PC-9 (cell line): ENCODE measurements around the gene KMT2D. TPM values are rescaled to one million over a fixed set of nuclear protein-coding genes. Genes with fewer than 3 reads are reported as not detected.

Experiments
- BruUV-seq: library from RNA; stranded (reverse); fragments of 400-500 nt; replicated peaks from 2 replicates; lab custom pipeline; 2021; lab: Mats Ljungman, UMichigan
- CTCF ChIA-PET: fragments of 300-600 bp; sonication (Branson Sonifier 250); formaldehyde crosslinking; loops from one replicate; lab custom pipeline; 2022; ENCODE audit warnings: antibody characterized with exemption; lab: Charles Lee
- POLR2A ChIA-PET: fragments of 300-600 bp; sonication (Branson Sonifier 250); formaldehyde crosslinking; loops from one replicate; lab custom pipeline; 2022; ENCODE audit warnings: antibody characterized with exemption; ENCODE audit not compliant: unreplicated experiment; lab: Charles Lee
- DNase-seq, 2 experiments: peaks; one replicate each; pipeline versions ENCODE4 v3.0.0 to v3.0.0-alpha.2; 2015 to 2022; ENCODE audit warnings: mixed read lengths in 1 of 2
- H2AFZ ChIP-seq: fragments of 200-600 bp; sonication (generic); 2 replicates; pipeline ENCODE4 v1.8.1; 2017; ENCODE audit warnings: antibody characterized with exemption
- H3F3A ChIP-seq: fragments of 200-600 bp; sonication (generic); 2 replicates; pipeline ENCODE4 v1.8.1; 2017; ENCODE audit warnings: antibody characterized with exemption, mild to moderate bottlenecking, low read depth; ENCODE audit not compliant: insufficient read depth
- H3K27ac ChIP-seq: fragments of 200-600 bp; sonication (generic); 2 replicates; pipeline ENCODE4 v1.6.1; 2016; ENCODE audit warnings: mixed run types
- H3K27me3 ChIP-seq: fragments of 200-600 bp; sonication (generic); 2 replicates; pipeline ENCODE4 v1.6.1; 2016; ENCODE audit warnings: low read depth, mixed run types; ENCODE audit not compliant: insufficient read depth
- H3K36me3 ChIP-seq: fragments of 200-600 bp; sonication (generic); 2 replicates; pipeline ENCODE4 v1.6.1; 2016; ENCODE audit warnings: low read depth, mixed run types
- H3K4me1 ChIP-seq: fragments of 200-600 bp; sonication (generic); replicated peaks from 2 replicates; pipeline ENCODE4 v1.6.1; 2016; ENCODE audit warnings: mixed run types; ENCODE audit not compliant: insufficient read depth
- H3K4me2 ChIP-seq: fragments of 200-600 bp; sonication (generic); 2 replicates; pipeline ENCODE4 v1.6.1; 2017; ENCODE audit warnings: mixed run types
- H3K4me3 ChIP-seq: fragments of 200-600 bp; sonication (generic); 2 replicates; pipeline ENCODE4 v1.6.1; 2016; ENCODE audit warnings: mixed run types
- H3K79me2 ChIP-seq: fragments of 200-600 bp; sonication (generic); 2 replicates; pipeline ENCODE4 v1.6.1; 2017; ENCODE audit warnings: low read depth, mixed run types
- H3K9me2 ChIP-seq: fragments of 200-600 bp; sonication (generic); 2 replicates; pipeline ENCODE4 v1.8.1; 2017; ENCODE audit warnings: mild to moderate bottlenecking; ENCODE audit not compliant: insufficient read depth
- H3K9me3 ChIP-seq: fragments of 200-600 bp; sonication (generic); 2 replicates; pipeline ENCODE4 v1.8.1; 2016; ENCODE audit warnings: low read depth; ENCODE audit not compliant: insufficient read depth
- H4K20me1 ChIP-seq: fragments of 200-600 bp; sonication (generic); 2 replicates; pipeline ENCODE4 v1.8.1; 2017; ENCODE audit not compliant: insufficient read depth
- EZH2 ChIP-seq: fragments of 200-600 bp; sonication (generic); IDR thresholded peaks from 2 replicates; pipeline ENCODE4 v1.8.0; 2017; ENCODE audit warnings: antibody characterized with exemption, low read depth
- intact Hi-C: fragments of 100-400 bp; cut with micrococcal nuclease; formaldehyde crosslinking; loops from one replicate; pipeline ENCODE4 v1.10.0; 2022; ENCODE audit not compliant: unreplicated experiment
- total RNA-seq: library from RNA; stranded (reverse); gene quantifications from 2 replicates; pipeline ENCODE4 v1.2.3, GENCODE V29; 2021
- TF ChIP-seq, protein P1 (sequence below): fragments of 200-600 bp; sonication (generic); conservative IDR thresholded peaks from 2 replicates; pipeline ENCODE4 v1.6.1; 2017; ENCODE audit warnings: mixed run types, antibody characterized with exemption, mild to moderate bottlenecking, moderate library complexity

KMT2D gene
- total RNA-seq, 1 experiment from 2014 or later = 94.0 TPM

DNA sequence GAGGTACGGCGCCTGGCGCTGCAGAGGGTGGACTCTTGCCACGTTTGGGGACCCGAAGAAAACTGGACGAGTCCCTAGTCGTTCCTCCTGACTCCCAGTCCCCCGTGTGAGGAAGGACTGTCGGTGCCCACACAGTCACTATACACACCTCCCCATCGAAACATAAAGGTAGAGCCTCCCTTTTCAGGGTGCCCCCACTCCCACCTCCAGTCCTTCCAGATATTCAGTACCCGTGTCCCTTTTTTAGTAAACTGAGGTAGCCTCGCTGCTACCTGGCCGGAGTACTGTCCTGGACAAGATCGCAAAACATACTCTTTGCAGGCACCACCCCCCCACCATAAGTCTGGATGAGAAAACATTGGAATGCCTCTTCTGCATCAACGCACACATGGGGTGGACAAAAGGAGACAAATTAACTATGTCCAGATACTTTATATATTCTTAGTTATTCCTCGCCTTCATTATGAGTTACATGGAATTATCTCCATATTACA, 610 bp upstream of the KMT2D start:
- ChIA-PET POLR2A (no interaction called here), CTCF (no interaction called here)
- no peaks in the 10 kb centered on the region for H3K27me3 ChIP-seq
- H3K9me3 ChIP-seq = no peaks in the 10 kb centered on the region
- DNase-seq = no peak
- H3K36me3 ChIP-seq = no peaks in the 10 kb centered on the region
- H3F3A ChIP-seq = no peaks in the 10 kb centered on the region; the same call in 1 of the 2 replicates
- H3K9me2 ChIP-seq = no peaks in the 10 kb centered on the region
- intact Hi-C loops = loop anchor here (5.0 to 10.0 kb wide), 2 partner anchors 204 to 281 kb away; partner anchors contain the start of gene TUBA1C
- no peak for TF ChIP-seq EZH2
- TF ChIP-seq, protein P1, sequence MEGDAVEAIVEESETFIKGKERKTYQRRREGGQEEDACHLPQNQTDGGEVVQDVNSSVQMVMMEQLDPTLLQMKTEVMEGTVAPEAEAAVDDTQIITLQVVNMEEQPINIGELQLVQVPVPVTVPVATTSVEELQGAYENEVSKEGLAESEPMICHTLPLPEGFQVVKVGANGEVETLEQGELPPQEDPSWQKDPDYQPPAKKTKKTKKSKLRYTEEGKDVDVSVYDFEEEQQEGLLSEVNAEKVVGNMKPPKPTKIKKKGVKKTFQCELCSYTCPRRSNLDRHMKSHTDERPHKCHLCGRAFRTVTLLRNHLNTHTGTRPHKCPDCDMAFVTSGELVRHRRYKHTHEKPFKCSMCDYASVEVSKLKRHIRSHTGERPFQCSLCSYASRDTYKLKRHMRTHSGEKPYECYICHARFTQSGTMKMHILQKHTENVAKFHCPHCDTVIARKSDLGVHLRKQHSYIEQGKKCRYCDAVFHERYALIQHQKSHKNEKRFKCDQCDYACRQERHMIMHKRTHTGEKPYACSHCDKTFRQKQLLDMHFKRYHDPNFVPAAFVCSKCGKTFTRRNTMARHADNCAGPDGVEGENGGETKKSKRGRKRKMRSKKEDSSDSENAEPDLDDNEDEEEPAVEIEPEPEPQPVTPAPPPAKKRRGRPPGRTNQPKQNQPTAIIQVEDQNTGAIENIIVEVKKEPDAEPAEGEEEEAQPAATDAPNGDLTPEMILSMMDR = no peak
- peak overlapping the region; percentile 90 for H2AFZ ChIP-seq
- H3K27ac ChIP-seq = no peak overlapping the region
- peaks cover 29% of the 10 kb centered on the region for H4K20me1 ChIP-seq
- H3K4me2 ChIP-seq = peak overlapping the region; percentile 100
- H3K4me3 ChIP-seq = peak overlapping the region; percentile 87
- H3K4me1 ChIP-seq = peaks cover 32% of the 10 kb centered on the region
- peaks cover 49% of the 10 kb centered on the region for H3K79me2 ChIP-seq
- BruUV-seq = TSS peak; percentile 74

DNA sequence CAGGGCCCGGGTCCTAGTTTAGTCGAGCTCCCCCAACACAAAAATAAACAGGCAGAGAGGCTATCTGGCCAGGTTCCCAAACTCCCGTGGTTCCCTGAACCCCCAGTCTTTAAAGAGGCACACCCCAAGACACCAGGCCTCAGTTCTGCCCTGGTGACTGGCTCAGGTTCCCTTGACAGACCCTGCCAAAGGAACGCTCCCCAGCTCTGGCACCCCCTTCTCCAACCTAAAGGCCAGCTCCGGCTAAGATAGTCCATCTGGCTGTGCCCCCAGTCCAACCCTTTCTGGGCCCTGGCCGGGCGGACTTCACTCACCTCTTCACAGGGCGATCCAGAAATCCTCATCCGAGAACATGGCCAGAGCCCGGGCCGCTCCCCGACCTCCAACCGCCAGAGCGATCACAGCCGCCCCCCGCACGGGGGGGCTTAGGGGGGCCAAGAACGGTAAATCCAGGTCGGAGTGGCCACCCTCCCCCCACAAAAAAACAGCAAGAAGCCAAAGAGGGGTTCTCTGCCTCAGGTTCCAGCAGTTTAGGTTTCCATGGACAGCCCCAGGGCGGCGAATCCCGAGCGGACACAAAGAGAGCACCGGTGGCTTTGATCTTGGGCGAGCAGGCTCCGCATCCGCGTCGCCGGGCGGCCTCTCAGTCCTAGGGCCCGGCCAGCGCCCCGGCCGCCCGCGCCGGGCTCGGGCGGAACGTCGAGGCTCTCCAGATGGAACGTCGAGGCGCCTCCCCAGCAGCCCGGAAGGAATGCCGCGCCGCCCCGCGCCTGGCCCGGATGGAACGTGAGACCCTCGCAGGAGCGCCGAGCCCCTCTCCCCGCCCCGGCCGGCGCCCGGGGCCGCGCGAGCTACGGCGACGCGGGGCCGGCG, 1.1 kb downstream of the KMT2D start:
- peaks cover 6% of the 10 kb centered on the region; the same call in 1 of the 2 replicates for H3K36me3 ChIP-seq
- H3K27ac ChIP-seq = peak overlapping the region; percentile 84; the same call in 1 of the 2 replicates
- no peaks in the 10 kb centered on the region for H3K9me3 ChIP-seq
- POLR2A ChIA-PET = no interaction called here
- no peaks in the 10 kb centered on the region for H3K27me3 ChIP-seq
- BruUV-seq = TSS peak; percentile 19
- intact Hi-C loops = loop anchor here (5.0 to 10.0 kb wide), 3 partner anchors 42 to 283 kb away; partner anchors contain the start of genes PRKAG1 and TUBA1C
- H3K79me2 ChIP-seq = peaks cover 65% of the 10 kb centered on the region
- peak overlapping the region; percentile 90 for H2AFZ ChIP-seq
- peaks cover 34% of the 10 kb centered on the region for H3K4me1 ChIP-seq
- no peaks in the 10 kb centered on the region for H3K9me2 ChIP-seq
- H3F3A ChIP-seq = no peaks in the 10 kb centered on the region; the same call in 1 of the 2 replicates
- DNase-seq = peak in 1 of 2 experiments; percentile 18
- peaks cover 45% of the 10 kb centered on the region for H4K20me1 ChIP-seq
- peak overlapping the region; percentile 87 for H3K4me3 ChIP-seq
- H3K4me2 ChIP-seq = peak overlapping the region; percentile 100
- CTCF ChIA-PET = interaction anchor here (0.6 kb wide), 1 partner anchor 1328 kb away, joined by 3 read pairs; no protein-coding TSS in a partner anchor
- no peak for TF ChIP-seq EZH2
- TF ChIP-seq, protein P1 = no peak

DNA sequence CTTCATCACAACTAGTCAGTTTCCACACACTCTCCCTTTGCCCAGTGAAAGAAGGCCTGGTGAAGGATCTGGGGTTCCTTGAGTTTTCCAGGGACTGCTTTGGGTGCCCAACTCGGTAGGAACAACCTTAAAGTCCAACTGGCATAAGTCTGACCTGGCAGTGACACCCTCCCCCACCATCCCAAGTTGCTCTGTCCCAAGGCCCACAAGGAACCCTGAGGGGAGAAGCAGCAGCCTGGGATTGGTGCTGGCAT, 1.6 kb downstream of the KMT2D start:
- intact Hi-C loops = loop anchor here (5.0 kb wide), 1 partner anchor 42 kb away; the partner anchor contains the start of gene PRKAG1
- no peaks in the 10 kb centered on the region for H3K9me3 ChIP-seq
- H3K9me2 ChIP-seq = no peaks in the 10 kb centered on the region
- H3K27me3 ChIP-seq = no peaks in the 10 kb centered on the region
- no peak for DNase-seq
- H3K4me1 ChIP-seq = peaks cover 34% of the 10 kb centered on the region
- H3K36me3 ChIP-seq = peaks cover 6% of the 10 kb centered on the region; the same call in 1 of the 2 replicates
- H4K20me1 ChIP-seq = peaks cover 49% of the 10 kb centered on the region
- H2AFZ ChIP-seq = no peak overlapping the region
- peak overlapping the region; percentile 87 for H3K4me3 ChIP-seq
- POLR2A ChIA-PET = no interaction called here
- peaks cover 68% of the 10 kb centered on the region for H3K79me2 ChIP-seq
- no peak for TF ChIP-seq EZH2
- TF ChIP-seq, protein P1 = no peak
- peak overlapping the region; percentile 100 for H3K4me2 ChIP-seq
- BruUV-seq = no TSS peak
- no peaks in the 10 kb centered on the region; the same call in 1 of the 2 replicates for H3F3A ChIP-seq
- CTCF ChIA-PET = interaction anchor here (0.6 kb wide), 1 partner anchor 1328 kb away, joined by 3 read pairs; no protein-coding TSS in a partner anchor
- no peak overlapping the region for H3K27ac ChIP-seq
